GM06990 (cell line): ENCODE measurements around the gene VPS13D.

Source experiments
- DNase-seq: peaks from one replicate; pipeline ENCODE4 v3.0.0-alpha.2; 2011; ENCODE audit not compliant: insufficient read length; ENCODE audit errors: extremely low read depth
- H3K27me3 ChIP-seq: replicated peaks from 2 replicates; pipeline ENCODE4 v1.6.0; 2011; ENCODE audit warnings: low read length; ENCODE audit not compliant: control insufficient read depth, insufficient read depth
- H3K36me3 ChIP-seq: 2 replicates; pipeline ENCODE4 v1.5.1; 2011; ENCODE audit warnings: low read length; ENCODE audit not compliant: control insufficient read depth, insufficient read depth
- H3K4me3 ChIP-seq: replicated peaks from 2 replicates; pipeline ENCODE4 v1.5.1; 2011; ENCODE audit warnings: low read depth, mild to moderate bottlenecking, control low read depth, low read length
- CTCF ChIP-seq: IDR thresholded peaks from 2 replicates; pipeline ENCODE4 v1.5.1; 2011; ENCODE audit warnings: low read length, control low read depth, mild to moderate bottlenecking, inconsistent platforms; ENCODE audit not compliant: insufficient read depth, poor library complexity, severe bottlenecking

VPS13D gene

GRCh38 chr1:12553963-12554362, 324.1 kb downstream of the VPS13D start:
- Histone ChIP-seq H3K4me3 (no peak overlapping the region), H3K27me3 (no peaks in the 10 kb centered on the region; the same call in 1 of the 2 replicates), H3K36me3 (no peaks in the 10 kb centered on the region)
- TF ChIP-seq CTCF, result no peak
- DNase-seq, result no peak

GRCh38 chr1:12554521-12555305, 324.9 kb downstream of the VPS13D start:
- no peaks in the 10 kb centered on the region; the same call in 1 of the 2 replicates for H3K27me3 ChIP-seq
- DNase-seq, result no peak
- TF ChIP-seq CTCF, result no peak
- H3K4me3 ChIP-seq, result no peak overlapping the region
- no peaks in the 10 kb centered on the region for H3K36me3 ChIP-seq

GRCh38 chr1:12555411-12556367, 325.9 kb downstream of the VPS13D start:
- H3K27me3 ChIP-seq, result no peaks in the 10 kb centered on the region; the same call in 1 of the 2 replicates
- no peak overlapping the region for H3K4me3 ChIP-seq
- H3K36me3 ChIP-seq, result no peaks in the 10 kb centered on the region
- TF ChIP-seq CTCF, result no peak
- DNase-seq, result no peak

- no peaks in the 10 kb centered on the region for H3K36me3 ChIP-seq
- TF ChIP-seq CTCF, result no peak
- H3K4me3 ChIP-seq, result no peak overlapping the region
- DNase-seq, result no peak
- no peaks in the 10 kb centered on the region; the same call in 1 of the 2 replicates for H3K27me3 ChIP-seq
Observed at GRCh38 chr1:12556368-12556930, 326.6 kb downstream of the VPS13D start.

- DNase-seq, result no peak
- Histone ChIP-seq H3K27me3 (no peaks in the 10 kb centered on the region; the same call in 1 of the 2 replicates), H3K4me3 (no peak overlapping the region), H3K36me3 (no peaks in the 10 kb centered on the region)
- no peak for TF ChIP-seq CTCF
Observed at GRCh38 chr1:12556957-12557935, 327.4 kb downstream of the VPS13D start.
